GM13976 (cell line): ENCODE results near the gene SLC12A7.

Source experiments
- DNase-seq: peaks from one replicate; pipeline ENCODE4 v3.0.0; 2012; ENCODE audit warnings: low spot score
- in situ Hi-C: fragments of 300-500 bp; cut with MboI; formaldehyde crosslinking; loops from one replicate; pipeline ENCODE4 v1.12.0; 2022; ENCODE audit warnings: low sequenced_read_pairs, mixed read lengths, inconsistent platforms; ENCODE audit not compliant: unreplicated experiment
- TF ChIP-seq, protein P1 (sequence below): IDR thresholded peaks from 2 replicates; pipeline ENCODE4 v1.5.1; 2012; ENCODE audit warnings: borderline replicate concordance, mild to moderate bottlenecking; ENCODE audit not compliant: insufficient read depth; ENCODE audit errors: extremely low read depth, missing control alignments, control extremely low read depth

Gene SLC12A7

GRCh38 chr5:1016476-1016875 is 95.4 kb downstream of the SLC12A7 start:
- TF ChIP-seq, protein P1, sequence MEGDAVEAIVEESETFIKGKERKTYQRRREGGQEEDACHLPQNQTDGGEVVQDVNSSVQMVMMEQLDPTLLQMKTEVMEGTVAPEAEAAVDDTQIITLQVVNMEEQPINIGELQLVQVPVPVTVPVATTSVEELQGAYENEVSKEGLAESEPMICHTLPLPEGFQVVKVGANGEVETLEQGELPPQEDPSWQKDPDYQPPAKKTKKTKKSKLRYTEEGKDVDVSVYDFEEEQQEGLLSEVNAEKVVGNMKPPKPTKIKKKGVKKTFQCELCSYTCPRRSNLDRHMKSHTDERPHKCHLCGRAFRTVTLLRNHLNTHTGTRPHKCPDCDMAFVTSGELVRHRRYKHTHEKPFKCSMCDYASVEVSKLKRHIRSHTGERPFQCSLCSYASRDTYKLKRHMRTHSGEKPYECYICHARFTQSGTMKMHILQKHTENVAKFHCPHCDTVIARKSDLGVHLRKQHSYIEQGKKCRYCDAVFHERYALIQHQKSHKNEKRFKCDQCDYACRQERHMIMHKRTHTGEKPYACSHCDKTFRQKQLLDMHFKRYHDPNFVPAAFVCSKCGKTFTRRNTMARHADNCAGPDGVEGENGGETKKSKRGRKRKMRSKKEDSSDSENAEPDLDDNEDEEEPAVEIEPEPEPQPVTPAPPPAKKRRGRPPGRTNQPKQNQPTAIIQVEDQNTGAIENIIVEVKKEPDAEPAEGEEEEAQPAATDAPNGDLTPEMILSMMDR, result no peak
- in situ Hi-C loops, result no loop called here
- DNase-seq, result no peak

- in situ Hi-C loops, result no loop called here
- TF ChIP-seq, protein P1, result no peak
- DNase-seq, result no peak
Measured at GRCh38 chr5:1016036-1016435, 95.8 kb downstream of the SLC12A7 start.

GRCh38 chr5:1015507-1015906 is 96.4 kb downstream of the SLC12A7 start:
- TF ChIP-seq, protein P1, result no peak
- DNase-seq, result no peak
- in situ Hi-C loops, result no loop called here

GRCh38 chr5:1014781-1015221 is 97.1 kb downstream of the SLC12A7 start:
- TF ChIP-seq, protein P1, result no peak
- in situ Hi-C loops, result no loop called here
- DNase-seq, result no peak

DNA sequence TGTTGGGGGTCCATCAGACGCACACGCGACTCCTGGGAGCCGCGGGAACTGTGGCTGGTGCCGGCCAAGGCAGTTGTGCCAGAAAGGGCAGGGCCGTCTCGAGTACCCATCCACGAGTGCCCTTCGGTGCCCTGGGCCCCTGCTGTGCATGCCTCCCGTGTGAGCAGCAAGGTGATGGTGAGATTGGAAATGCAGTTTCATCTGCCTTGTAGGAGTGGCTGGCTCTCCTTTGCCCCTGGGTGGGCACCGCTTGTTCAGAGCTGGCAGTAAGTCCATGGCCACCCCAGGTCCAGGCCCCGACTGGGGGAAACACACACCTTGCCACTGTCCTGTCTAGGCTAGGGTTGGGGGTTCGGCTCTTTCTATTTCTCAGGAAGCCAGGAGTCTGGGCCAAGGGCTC is 97.5 kb downstream of the SLC12A7 start:
- TF ChIP-seq, protein P1, result no peak
- in situ Hi-C loops, result no loop called here
- no peak for DNase-seq

GRCh38 chr5:1013948-1014301 is 97.9 kb downstream of the SLC12A7 start:
- in situ Hi-C loops, result no loop called here
- TF ChIP-seq, protein P1, result no peak
- DNase-seq, result no peak
